22Rv1 (cell line): ENCODE measurements around the gene JARID2.

Experiments
- H3K27ac ChIP-seq: fragments of 450-650 bp; 2 replicates; pipeline ENCODE4 v1.5.1; 2017
- ZFX ChIP-seq: fragments of 450-650 bp; IDR thresholded peaks from 2 replicates; pipeline ENCODE4 v1.6.1; 2017; ENCODE audit warnings: antibody characterized with exemption, borderline replicate concordance
- TF ChIP-seq, protein P1 (sequence below): fragments of 450-650 bp; IDR thresholded peaks from 2 replicates; pipeline ENCODE4 v1.5.1; 2017; ENCODE audit warnings: mild to moderate bottlenecking

Gene JARID2

DNA sequence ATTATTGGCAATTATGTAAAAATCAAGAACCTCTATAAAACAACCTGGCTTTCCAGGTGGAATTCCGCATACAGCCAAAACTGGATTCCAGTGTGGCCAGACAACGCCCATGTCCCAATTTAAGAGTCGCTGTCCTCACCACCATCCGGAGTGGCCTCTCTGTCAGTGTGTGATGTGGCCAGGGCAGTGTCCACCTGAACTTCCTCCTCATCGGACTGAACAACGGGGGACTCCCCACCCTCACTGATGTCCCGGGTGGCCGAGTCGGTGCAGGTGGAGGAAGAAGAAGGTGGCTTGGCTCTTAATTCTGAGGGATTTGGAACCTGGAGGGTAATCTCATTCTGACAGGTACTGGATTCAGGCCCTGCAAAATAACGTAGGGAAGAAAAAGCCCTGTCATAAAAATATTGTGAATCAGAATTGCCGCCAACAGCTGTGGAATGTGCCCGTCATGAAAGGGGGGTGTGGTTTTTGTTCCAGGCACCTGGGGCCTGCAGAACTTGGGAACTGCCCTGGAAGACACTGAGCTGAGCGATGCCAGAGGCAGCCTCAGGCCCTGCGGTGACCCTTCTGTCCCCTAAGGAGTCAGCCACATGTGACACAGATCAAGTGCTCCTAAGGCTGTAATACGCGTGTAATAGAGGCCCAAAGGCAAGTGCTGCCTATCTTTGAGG lies 277.1 kb downstream of the JARID2 start:
- no peak overlapping the region for H3K27ac ChIP-seq
- TF ChIP-seq ZFX = no peak
- TF ChIP-seq, protein P1, sequence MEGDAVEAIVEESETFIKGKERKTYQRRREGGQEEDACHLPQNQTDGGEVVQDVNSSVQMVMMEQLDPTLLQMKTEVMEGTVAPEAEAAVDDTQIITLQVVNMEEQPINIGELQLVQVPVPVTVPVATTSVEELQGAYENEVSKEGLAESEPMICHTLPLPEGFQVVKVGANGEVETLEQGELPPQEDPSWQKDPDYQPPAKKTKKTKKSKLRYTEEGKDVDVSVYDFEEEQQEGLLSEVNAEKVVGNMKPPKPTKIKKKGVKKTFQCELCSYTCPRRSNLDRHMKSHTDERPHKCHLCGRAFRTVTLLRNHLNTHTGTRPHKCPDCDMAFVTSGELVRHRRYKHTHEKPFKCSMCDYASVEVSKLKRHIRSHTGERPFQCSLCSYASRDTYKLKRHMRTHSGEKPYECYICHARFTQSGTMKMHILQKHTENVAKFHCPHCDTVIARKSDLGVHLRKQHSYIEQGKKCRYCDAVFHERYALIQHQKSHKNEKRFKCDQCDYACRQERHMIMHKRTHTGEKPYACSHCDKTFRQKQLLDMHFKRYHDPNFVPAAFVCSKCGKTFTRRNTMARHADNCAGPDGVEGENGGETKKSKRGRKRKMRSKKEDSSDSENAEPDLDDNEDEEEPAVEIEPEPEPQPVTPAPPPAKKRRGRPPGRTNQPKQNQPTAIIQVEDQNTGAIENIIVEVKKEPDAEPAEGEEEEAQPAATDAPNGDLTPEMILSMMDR = no peak

GRCh38 chr6:15523679-15524630 lies 278.1 kb downstream of the JARID2 start:
- no peak for TF ChIP-seq ZFX
- TF ChIP-seq, protein P1 = no peak
- H3K27ac ChIP-seq = no peak overlapping the region

GRCh38 chr6:15524861-15525401 lies 279.1 kb downstream of the JARID2 start:
- TF ChIP-seq, protein P1 = no peak
- H3K27ac ChIP-seq = no peak overlapping the region

- TF ChIP-seq, protein P1 = no peak
- TF ChIP-seq ZFX = no peak
- no peak overlapping the region for H3K27ac ChIP-seq
Observed at GRCh38 chr6:15526212-15526701, 280.4 kb downstream of the JARID2 start.

DNA sequence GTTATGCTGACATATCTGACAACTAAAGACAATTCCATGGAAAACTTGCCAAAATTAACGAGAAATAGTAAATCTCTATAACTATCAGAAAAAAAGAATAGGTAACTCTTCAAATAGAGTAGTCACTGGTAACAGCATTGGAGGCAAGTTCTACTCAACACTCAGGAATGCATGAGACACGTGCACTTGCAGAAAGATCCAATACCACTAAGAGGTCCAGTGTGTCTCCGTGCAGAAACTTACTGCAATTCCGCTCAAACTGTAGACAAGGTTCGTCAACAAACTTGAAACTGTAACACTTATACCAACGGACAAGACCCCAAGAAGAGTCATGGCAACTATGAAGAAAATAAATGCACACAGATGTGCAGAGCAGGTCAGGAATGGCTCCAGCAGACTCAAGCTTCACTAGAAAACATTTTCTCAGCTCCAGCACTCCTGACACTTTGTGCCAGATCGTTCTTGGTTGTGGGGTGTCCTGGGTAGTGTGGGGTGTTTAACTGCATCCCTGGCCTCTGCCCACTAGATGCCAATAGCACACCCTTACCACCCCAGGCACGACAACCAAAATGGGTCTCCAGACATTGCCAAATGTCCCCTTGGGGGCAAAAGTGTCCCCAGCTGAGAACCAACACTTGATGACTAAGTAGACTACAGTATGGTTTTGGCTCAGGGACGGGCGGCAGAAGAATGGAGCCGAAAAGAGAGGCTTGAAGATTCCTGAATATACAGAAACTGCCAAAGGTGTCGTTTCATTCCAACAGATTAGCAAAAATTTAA lies 282.2 kb downstream of the JARID2 start:
- no peak overlapping the region for H3K27ac ChIP-seq
- TF ChIP-seq, protein P1 = no peak
- no peak for TF ChIP-seq ZFX

DNA sequence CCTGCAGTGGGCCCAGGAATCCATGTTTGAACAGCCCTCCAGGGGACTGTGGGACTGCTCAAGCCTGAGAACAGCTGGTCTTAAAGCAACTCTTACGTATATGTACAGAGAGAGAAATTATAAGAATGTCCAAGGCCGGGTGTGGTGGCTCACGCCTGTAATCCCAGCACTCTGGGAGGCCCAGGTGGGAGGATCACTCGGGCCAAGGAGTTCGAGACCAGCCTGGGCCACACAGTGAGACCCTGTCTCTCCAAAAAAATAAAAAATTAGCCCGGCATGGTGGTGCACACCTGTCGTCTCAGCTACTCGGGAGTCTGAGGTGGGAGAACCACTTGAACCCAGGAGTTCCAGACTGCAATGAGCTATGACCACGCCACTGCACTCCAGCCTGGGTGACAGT lies 283.0 kb downstream of the JARID2 start:
- no peak overlapping the region for H3K27ac ChIP-seq
- no peak for TF ChIP-seq ZFX
- TF ChIP-seq, protein P1 = no peak
